Middle frontal gyrus (tissue), 1 donor: ENCODE data around the gene YIPF3.

ENCODE experiments used
- DNase-seq: peaks from one replicate; pipeline ENCODE4 v3.0.0-alpha.2; 2015; ENCODE audit warnings: low spot score; ENCODE audit errors: extremely low spot score

The YIPF3 gene

GRCh38 chr6:43464337-43464736, 52.4 kb downstream of the YIPF3 start:
- DNase-seq = no peak

- DNase-seq = no peak
These were observed 54.8 kb downstream of the YIPF3 start for GRCh38 chr6:43461936-43462335.
